Chondrocyte (in vitro differentiated cells): ENCODE data around the gene EPB41L3. TPM values are rescaled to one million over a fixed set of nuclear protein-coding genes. Genes with fewer than 3 reads are reported as not detected.
A peak's percentile ranks its signal among the peaks of the same experiment; 100 is the strongest.
"Not testable (repeated sequence)": the region's sequence is repeated elsewhere in the genome, so short reads cannot be mapped to it uniquely, and the experiment has no call there.

ENCODE experiments used
- DNase-seq: peaks from one replicate; pipeline ENCODE4 v3.0.0; 2021; ENCODE audit warnings: mixed read lengths, low spot score
- H3K27ac Mint-ChIP-seq: one replicate; pipeline ENCODE4 v1.8.0; 2021; ENCODE audit warnings: mild to moderate bottlenecking, moderate library complexity, mixed read lengths; ENCODE audit not compliant: unreplicated experiment
- H3K27me3 Mint-ChIP-seq: 2 replicates; pipeline ENCODE4 v1.8.0; 2021; ENCODE audit warnings: low read depth, mixed read lengths
- H3K36me3 Mint-ChIP-seq: 2 replicates; pipeline ENCODE4 v1.8.0; 2021; ENCODE audit warnings: low read depth, mixed read lengths
- H3K4me1 Mint-ChIP-seq: 2 replicates; pipeline ENCODE4 v1.8.0; 2021; ENCODE audit warnings: low read depth, mild to moderate bottlenecking, mixed read lengths
- H3K4me3 Mint-ChIP-seq: one replicate; pipeline ENCODE4 v1.8.0; 2021; ENCODE audit warnings: mild to moderate bottlenecking, moderate library complexity, mixed read lengths; ENCODE audit not compliant: unreplicated experiment
- H3K9me3 Mint-ChIP-seq: 2 replicates; pipeline ENCODE4 v1.8.0; 2021; ENCODE audit warnings: low read depth, mixed read lengths
- total RNA-seq: library from RNA; stranded (reverse); gene quantifications from 3 replicates; pipeline ENCODE4 v1.2.1, GENCODE V29; 2021
- TF ChIP-seq, protein P1 (sequence below): fragments of 200-600 bp; sonication (generic); IDR thresholded peaks from 2 replicates; pipeline ENCODE4 v1.5.0; 2021; ENCODE audit warnings: antibody characterized with exemption, mild to moderate bottlenecking, moderate library complexity

EPB41L3 gene
- total RNA-seq, 1 donor from 2014 or later = 61.1 TPM

DNA sequence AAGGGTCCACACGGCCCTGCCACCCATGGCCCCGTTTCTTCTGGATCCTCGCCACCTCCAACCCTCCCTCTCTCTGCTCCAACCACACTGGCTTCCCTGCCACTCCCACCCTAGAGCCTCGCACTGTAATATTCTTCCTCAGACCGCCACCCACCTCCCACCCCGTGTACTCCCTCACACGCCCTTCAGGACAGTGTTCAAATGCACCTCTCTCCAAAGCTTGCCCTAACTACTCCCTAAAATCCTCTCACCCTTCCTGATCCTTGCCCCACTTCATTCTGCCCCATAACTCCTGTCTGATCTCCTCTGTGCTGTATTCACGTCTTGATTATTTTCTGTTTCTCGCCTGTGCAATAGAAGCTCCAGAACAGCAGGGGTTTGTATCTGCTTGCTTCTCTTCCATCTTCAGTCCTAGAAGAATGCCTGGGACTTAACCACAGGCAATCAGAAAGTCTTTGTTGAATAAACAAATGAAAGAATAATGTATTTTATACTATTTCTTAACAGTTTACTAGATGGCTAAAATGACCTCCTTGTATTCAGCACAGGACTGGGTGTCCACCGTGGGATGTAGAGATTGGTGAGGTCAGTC is 25.5 kb downstream of the EPB41L3 start:
- Mint-ChIP-seq H3K4me3 (no peak overlapping the region), H3K27ac (peak overlapping the region; percentile 60), H3K36me3 (no peaks in the 10 kb centered on the region), H3K4me1 (peaks cover 61% of the 10 kb centered on the region), H3K9me3 (no peaks in the 10 kb centered on the region), H3K27me3 (no peaks in the 10 kb centered on the region)
- TF ChIP-seq, protein P1, sequence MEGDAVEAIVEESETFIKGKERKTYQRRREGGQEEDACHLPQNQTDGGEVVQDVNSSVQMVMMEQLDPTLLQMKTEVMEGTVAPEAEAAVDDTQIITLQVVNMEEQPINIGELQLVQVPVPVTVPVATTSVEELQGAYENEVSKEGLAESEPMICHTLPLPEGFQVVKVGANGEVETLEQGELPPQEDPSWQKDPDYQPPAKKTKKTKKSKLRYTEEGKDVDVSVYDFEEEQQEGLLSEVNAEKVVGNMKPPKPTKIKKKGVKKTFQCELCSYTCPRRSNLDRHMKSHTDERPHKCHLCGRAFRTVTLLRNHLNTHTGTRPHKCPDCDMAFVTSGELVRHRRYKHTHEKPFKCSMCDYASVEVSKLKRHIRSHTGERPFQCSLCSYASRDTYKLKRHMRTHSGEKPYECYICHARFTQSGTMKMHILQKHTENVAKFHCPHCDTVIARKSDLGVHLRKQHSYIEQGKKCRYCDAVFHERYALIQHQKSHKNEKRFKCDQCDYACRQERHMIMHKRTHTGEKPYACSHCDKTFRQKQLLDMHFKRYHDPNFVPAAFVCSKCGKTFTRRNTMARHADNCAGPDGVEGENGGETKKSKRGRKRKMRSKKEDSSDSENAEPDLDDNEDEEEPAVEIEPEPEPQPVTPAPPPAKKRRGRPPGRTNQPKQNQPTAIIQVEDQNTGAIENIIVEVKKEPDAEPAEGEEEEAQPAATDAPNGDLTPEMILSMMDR = no peak
- no peak for DNase-seq

DNA sequence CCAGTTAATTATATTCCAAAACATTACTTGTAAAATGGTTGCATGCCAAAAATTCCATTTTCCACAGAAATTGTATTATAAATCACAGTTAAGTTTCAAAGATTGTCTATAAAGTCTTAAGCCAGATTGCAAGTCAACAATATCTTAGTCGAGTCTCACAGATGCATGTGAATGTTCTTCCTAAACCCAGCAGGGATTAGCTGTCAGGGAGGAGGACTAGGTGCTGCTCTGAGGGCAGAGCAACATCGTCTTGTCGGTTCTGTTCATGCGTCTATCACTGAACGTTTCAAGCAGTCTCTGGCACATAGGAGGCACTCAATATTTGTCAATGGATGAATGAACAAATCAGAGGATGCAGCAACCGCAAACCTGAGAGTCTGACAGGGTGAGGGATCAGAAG is 27.0 kb downstream of the EPB41L3 start:
- no peaks in the 10 kb centered on the region for H3K9me3 Mint-ChIP-seq
- no peak overlapping the region for H3K4me3 Mint-ChIP-seq
- no peaks in the 10 kb centered on the region for H3K36me3 Mint-ChIP-seq
- H3K27me3 Mint-ChIP-seq = no peaks in the 10 kb centered on the region
- TF ChIP-seq, protein P1 = no peak
- DNase-seq = no peak
- no peak overlapping the region for H3K27ac Mint-ChIP-seq
- peaks cover 68% of the 10 kb centered on the region for H3K4me1 Mint-ChIP-seq

GRCh38 chr18:5515011-5515784 is 28.6 kb downstream of the EPB41L3 start:
- H3K36me3 Mint-ChIP-seq = no peaks in the 10 kb centered on the region
- peak overlapping the region; percentile 70 for H3K27ac Mint-ChIP-seq
- H3K4me3 Mint-ChIP-seq = peak overlapping the region; percentile 1
- no peaks in the 10 kb centered on the region for H3K9me3 Mint-ChIP-seq
- TF ChIP-seq, protein P1 = no peak
- peaks cover 78% of the 10 kb centered on the region for H3K4me1 Mint-ChIP-seq
- no peaks in the 10 kb centered on the region for H3K27me3 Mint-ChIP-seq
- DNase-seq = no peak

DNA sequence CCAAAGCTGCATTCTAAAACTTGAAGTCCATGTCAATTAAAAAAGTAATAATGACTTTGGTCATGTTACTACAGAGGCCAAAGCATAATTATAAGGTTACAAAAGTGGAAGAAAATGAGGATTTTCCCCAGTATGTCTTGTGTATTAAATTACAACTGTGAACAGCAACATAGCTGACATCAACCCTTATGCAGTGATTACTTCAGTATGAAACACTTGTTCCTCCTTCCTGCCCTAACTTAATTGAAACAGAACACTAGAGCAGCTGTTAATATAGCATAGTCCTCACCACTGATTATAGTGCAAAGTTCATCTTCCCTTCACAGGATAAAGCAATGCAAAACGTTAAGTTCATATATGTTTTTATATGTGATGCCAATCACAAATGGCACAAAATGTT is 29.9 kb downstream of the EPB41L3 start:
- Mint-ChIP-seq H3K36me3 (no peaks in the 10 kb centered on the region), H3K27me3 (no peaks in the 10 kb centered on the region), H3K27ac (peak overlapping the region; percentile 28), H3K4me1 (peaks cover 76% of the 10 kb centered on the region), H3K4me3 (no peak overlapping the region), H3K9me3 (no peaks in the 10 kb centered on the region)
- TF ChIP-seq, protein P1 = no peak
- DNase-seq = no peak

DNA sequence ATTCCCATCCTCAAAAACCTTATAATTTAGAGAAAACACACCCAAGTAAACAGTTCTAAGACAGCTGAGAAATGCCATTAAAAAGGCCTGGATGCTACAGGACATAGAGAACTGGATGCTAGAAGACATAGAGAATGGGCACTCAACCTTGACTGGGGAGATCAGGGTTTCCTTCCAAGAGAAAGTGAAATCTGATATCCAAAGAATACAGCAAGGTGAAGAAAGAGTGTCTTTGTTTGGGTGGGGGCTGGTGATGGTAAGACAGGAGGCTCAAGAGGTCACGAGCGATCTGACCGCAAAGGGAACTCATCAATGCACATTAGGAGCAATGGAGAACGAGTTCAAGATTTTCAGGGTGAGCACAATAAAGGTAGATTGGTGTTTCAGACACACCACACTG is 31.6 kb downstream of the EPB41L3 start:
- no peak overlapping the region for H3K4me3 Mint-ChIP-seq
- TF ChIP-seq, protein P1 = no peak
- H3K27me3 Mint-ChIP-seq = no peaks in the 10 kb centered on the region
- H3K36me3 Mint-ChIP-seq = no peaks in the 10 kb centered on the region
- no peaks in the 10 kb centered on the region for H3K9me3 Mint-ChIP-seq
- H3K4me1 Mint-ChIP-seq = peaks cover 64% of the 10 kb centered on the region
- DNase-seq = no peak
- H3K27ac Mint-ChIP-seq = no peak overlapping the region

DNA sequence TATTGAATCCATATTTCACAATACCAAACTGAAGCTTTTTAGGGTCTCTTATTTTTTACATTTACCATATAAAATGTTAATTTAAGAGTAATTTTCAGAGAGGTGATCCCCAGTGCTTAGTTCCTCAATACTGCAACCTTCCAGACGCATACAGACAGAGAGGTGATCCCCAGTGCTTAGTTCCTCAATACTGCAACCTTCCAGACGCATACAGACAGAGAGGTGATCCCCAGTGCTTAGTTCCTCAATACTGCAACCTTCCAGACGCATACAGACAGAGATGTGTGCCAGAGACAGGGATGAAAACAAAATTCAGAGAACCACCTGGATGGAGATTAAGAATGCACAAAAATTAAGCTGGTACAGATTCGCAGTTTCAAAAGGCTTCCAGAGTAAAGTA is 32.3 kb downstream of the EPB41L3 start:
- not testable (repeated sequence) for DNase-seq, H3K27ac Mint-ChIP-seq, H3K27me3 Mint-ChIP-seq, H3K9me3 Mint-ChIP-seq, H3K36me3 Mint-ChIP-seq, H3K4me3 Mint-ChIP-seq
- H3K4me1 Mint-ChIP-seq = peaks cover 59% of the 10 kb centered on the region
